Hepatocyte (in vitro differentiated cells): ENCODE measurements around the gene SLC51A. TPM values are rescaled to one million over a fixed set of nuclear protein-coding genes. Genes with fewer than 3 reads are reported as not detected.
"Not testable (repeated sequence)": the region's sequence is repeated elsewhere in the genome, so short reads cannot be mapped to it uniquely, and the experiment has no call there.

ENCODE experiments used
- DNase-seq: peaks from one replicate; pipeline ENCODE4 v3.0.0-alpha.2; 2016; ENCODE audit warnings: low spot score
- H2AFZ ChIP-seq: fragments of 200-600 bp; sonication (generic); 2 replicates; pipeline ENCODE4 v1.6.0; 2016; ENCODE audit warnings: antibody characterized with exemption, mild to moderate bottlenecking
- H3K27ac ChIP-seq: fragments of 200-600 bp; sonication (generic); 2 replicates; pipeline ENCODE4 v1.5.1; 2016; ENCODE audit warnings: mild to moderate bottlenecking
- H3K27me3 ChIP-seq: fragments of 200-600 bp; sonication (generic); 2 replicates; pipeline ENCODE4 v1.6.1; 2016
- H3K36me3 ChIP-seq: fragments of 200-600 bp; sonication (generic); replicated peaks from 2 replicates; pipeline ENCODE4 v1.5.1; 2016; ENCODE audit warnings: low read depth; ENCODE audit not compliant: insufficient read depth
- H3K4me1 ChIP-seq: fragments of 200-600 bp; sonication (generic); 2 replicates; pipeline ENCODE4 v1.5.1; 2016; ENCODE audit warnings: mild to moderate bottlenecking, moderate library complexity; ENCODE audit not compliant: insufficient read depth
- H3K4me2 ChIP-seq: fragments of 200-600 bp; sonication (generic); 2 replicates; pipeline ENCODE4 v1.6.0; 2016
- H3K4me3 ChIP-seq: fragments of 200-600 bp; sonication (generic); 2 replicates; pipeline ENCODE4 v1.5.1; 2016; ENCODE audit warnings: mild to moderate bottlenecking
- H3K79me2 ChIP-seq: fragments of 200-600 bp; sonication (generic); 2 replicates; pipeline ENCODE4 v1.6.0; 2017; ENCODE audit warnings: mild to moderate bottlenecking
- H3K9me2 ChIP-seq: fragments of 200-600 bp; sonication (generic); replicated peaks from 2 replicates; pipeline ENCODE4 v1.6.0; 2017; ENCODE audit warnings: mild to moderate bottlenecking; ENCODE audit not compliant: insufficient read depth
- H3K9me3 ChIP-seq: fragments of 200-600 bp; sonication (generic); 2 replicates; pipeline ENCODE4 v1.5.1; 2016; ENCODE audit warnings: low read depth, mild to moderate bottlenecking
- H4K20me1 ChIP-seq: fragments of 200-600 bp; sonication (generic); 2 replicates; pipeline ENCODE4 v1.6.0; 2016; ENCODE audit warnings: mild to moderate bottlenecking; ENCODE audit not compliant: insufficient read depth, poor library complexity, severe bottlenecking
- CTCF ChIP-seq: fragments of 200-600 bp; sonication (generic); IDR thresholded peaks from 2 replicates; pipeline ENCODE4 v1.5.1; 2016; ENCODE audit warnings: antibody characterized with exemption, mild to moderate bottlenecking; ENCODE audit not compliant: poor library complexity
- EZH2 ChIP-seq: fragments of 200-600 bp; sonication (generic); IDR thresholded peaks from 2 replicates; pipeline ENCODE4 v1.6.1; 2016; ENCODE audit warnings: antibody characterized with exemption, mild to moderate bottlenecking, borderline replicate concordance
- EZH2phosphoT487 ChIP-seq: fragments of 200-600 bp; sonication (generic); IDR thresholded peaks from one replicate; pipeline ENCODE4 v1.6.1; 2018; ENCODE audit warnings: antibody characterized with exemption, mild to moderate bottlenecking, low read depth, moderate library complexity; ENCODE audit not compliant: unreplicated experiment, severe bottlenecking
- WGBS: methylation state at CpG from one replicate; pipeline ENCODE4 v1.1.6; 2016; ENCODE audit warnings: low lambda C conversion rate; ENCODE audit errors: missing lambda C conversion rate; 5-methylcytosine and 5-hydroxymethylcytosine counted together
- polyA plus RNA-seq: library from polyadenylated mRNA; unstranded; fragments of >200 nt; fragmentation: Nextera tagmentation; extraction: Ambion mirVana; gene quantifications from 2 replicates; pipeline ENCODE4 v1.2.1, GENCODE V29; 2016
- total RNA-seq: library from RNA; depleted of rRNA; stranded (reverse); fragments of >200 nt; gene quantifications from 2 replicates; pipeline ENCODE4 v1.2.3, GENCODE V29; 2014

Gene SLC51A
- total and polyA plus RNA-seq, 2 experiments from 2014 or later: 3.9 to 15.8 TPM

GRCh38 chr3:196238612-196239560, 22.6 kb downstream of the SLC51A start:
- no peaks in the 10 kb centered on the region for H4K20me1 ChIP-seq
- H3K4me1 ChIP-seq: no peaks in the 10 kb centered on the region
- no peaks in the 10 kb centered on the region for H3K36me3 ChIP-seq
- no peak overlapping the region for H2AFZ ChIP-seq
- no peaks in the 10 kb centered on the region for H3K9me3 ChIP-seq
- no peaks in the 10 kb centered on the region for H3K27me3 ChIP-seq
- no peaks in the 10 kb centered on the region for H3K9me2 ChIP-seq
- H3K4me2 ChIP-seq: no peak overlapping the region
- no peak for DNase-seq
- no peak overlapping the region for H3K4me3 ChIP-seq
- H3K27ac ChIP-seq: no peak overlapping the region
- TF ChIP-seq EZH2phosphoT487 (no peak), CTCF (no peak), EZH2 (no peak)
- 69% methylated on average over 14 of the region's 14 CpGs for WGBS
- no peaks in the 10 kb centered on the region for H3K79me2 ChIP-seq

GRCh38 chr3:196240424-196240823, 24.1 kb downstream of the SLC51A start:
- TF ChIP-seq CTCF (no peak), EZH2phosphoT487 (no peak), EZH2 (no peak)
- no peak for DNase-seq
- Histone ChIP-seq H3K27me3 (no peaks in the 10 kb centered on the region), H3K79me2 (no peaks in the 10 kb centered on the region), H3K4me1 (no peaks in the 10 kb centered on the region), H2AFZ (no peak overlapping the region), H3K4me3 (no peak overlapping the region), H3K27ac (no peak overlapping the region), H3K36me3 (no peaks in the 10 kb centered on the region), H3K9me2 (no peaks in the 10 kb centered on the region), H3K4me2 (no peak overlapping the region), H3K9me3 (no peaks in the 10 kb centered on the region), H4K20me1 (no peaks in the 10 kb centered on the region)
- WGBS: 94% methylated on average over 4 of the region's 4 CpGs

GRCh38 chr3:196241704-196242103, 25.4 kb downstream of the SLC51A start:
- no peak for TF ChIP-seq CTCF
- TF ChIP-seq EZH2phosphoT487: no peak
- no peak for TF ChIP-seq EZH2
- 88% methylated on average over 8 of the region's 8 CpGs for WGBS
- DNase-seq: no peak
- Histone ChIP-seq H3K4me3 (no peak overlapping the region), H3K9me3 (no peaks in the 10 kb centered on the region), H3K79me2 (no peaks in the 10 kb centered on the region), H2AFZ (no peak overlapping the region), H3K27me3 (no peaks in the 10 kb centered on the region), H4K20me1 (no peaks in the 10 kb centered on the region), H3K4me2 (no peak overlapping the region), H3K4me1 (no peaks in the 10 kb centered on the region), H3K27ac (no peak overlapping the region), H3K36me3 (no peaks in the 10 kb centered on the region), H3K9me2 (no peaks in the 10 kb centered on the region)

GRCh38 chr3:196244166-196244565, 27.8 kb downstream of the SLC51A start:
- H2AFZ ChIP-seq, H3K4me1 ChIP-seq, H3K4me2 ChIP-seq, H3K36me3 ChIP-seq, DNase-seq, H3K4me3 ChIP-seq, H3K79me2 ChIP-seq, H3K9me2 ChIP-seq, H3K27me3 ChIP-seq, H3K27ac ChIP-seq, H3K9me3 ChIP-seq, H4K20me1 ChIP-seq: not testable (repeated sequence)
- WGBS: 98% methylated on average over 12 of the region's 34 CpGs
